ENCODE results near the gene TFAP2B. TPM values are rescaled to one million over a fixed set of nuclear protein-coding genes. Genes with fewer than 3 reads are reported as not detected.

Gene TFAP2B
- total RNA-seq, 1 experiment from 2014 or later = not detected

- Histone ChIP-seq H2BK12ac (ENCODE audit: insufficient read length, low read depth, low read length) (no peak overlapping the region), H3T11ph (ENCODE audit: low read length) (no peak overlapping the region), H3K27ac (ENCODE audit: insufficient read length, low read depth, low read length) (no peak overlapping the region), H3K56ac (ENCODE audit: insufficient read length, low read depth, low read length) (no peak overlapping the region), H3K4ac (ENCODE audit: low read depth, low read length) (no peak overlapping the region), H2BK5ac (ENCODE audit: insufficient read length, low read length) (no peak overlapping the region), H3K18ac (ENCODE audit: insufficient read length, low read depth, low read length) (no peak overlapping the region), H4K8ac (replicated peaks; ENCODE audit: insufficient read length, low read depth, low read length) (no peak overlapping the region), H2AFZ (ENCODE audit: low read length) (no peak overlapping the region), H3K4me1 (ENCODE audit: insufficient read depth, low read length) (no peaks in the 10 kb centered on the region), H3K9ac (ENCODE audit: extremely low read depth, insufficient read length, low read length) (no peak overlapping the region), H3K14ac (ENCODE audit: insufficient read depth, low read length) (no peak overlapping the region), H2BK15ac (ENCODE audit: low read depth, low read length) (no peak overlapping the region), H4K20me1 (ENCODE audit: control insufficient read depth, insufficient read depth, insufficient read length) (no peaks in the 10 kb centered on the region), H3K23ac (ENCODE audit: insufficient read length, low read depth, low read length) (no peak overlapping the region), H2BK20ac (ENCODE audit: low read depth, low read length, poor library complexity, severe bottlenecking) (no peak overlapping the region), H3K79me1 (ENCODE audit: insufficient read depth, low read depth, low read length, poor library complexity, severe bottlenecking) (no peaks in the 10 kb centered on the region), H3K79me2 (ENCODE audit: insufficient read depth, low read length) (no peaks in the 10 kb centered on the region), H3K23me2 (ENCODE audit: insufficient read length, low read depth, low read length, poor library complexity, severe bottlenecking) (no peaks in the 10 kb centered on the region), H3K9me3 (ENCODE audit: control insufficient read depth, low read depth, low read length) (no peaks in the 10 kb centered on the region), H2AK5ac (ENCODE audit: insufficient read length, low read length) (no peak overlapping the region), H4K5ac (ENCODE audit: insufficient read length, low read depth, low read length) (no peak overlapping the region), H3K4me2 (ENCODE audit: insufficient read depth, insufficient read length, low read length) (no peak overlapping the region), H3K27me3 (ENCODE audit: insufficient read depth, low read length) (no peaks in the 10 kb centered on the region), H2BK120ac (ENCODE audit: low read depth, low read length, poor library complexity, severe bottlenecking) (no peak overlapping the region), H4K91ac (ENCODE audit: insufficient read length, low read depth, low read length) (no peak overlapping the region)
- Mint-ChIP-seq H3K27ac (no peak overlapping the region), H3K4me1 (no peaks in the 10 kb centered on the region), H3K4me3 (no peak overlapping the region), H3K27me3 (ENCODE audit: low read depth) (peaks cover 5% of the 10 kb centered on the region), H3K36me3 (ENCODE audit: insufficient read depth in 1 of 3, low read depth in 3 of 3) (no peaks in the 10 kb centered on the region), H3K9me3 (no peaks in the 10 kb centered on the region)
- TF ChIP-seq, protein P1, sequence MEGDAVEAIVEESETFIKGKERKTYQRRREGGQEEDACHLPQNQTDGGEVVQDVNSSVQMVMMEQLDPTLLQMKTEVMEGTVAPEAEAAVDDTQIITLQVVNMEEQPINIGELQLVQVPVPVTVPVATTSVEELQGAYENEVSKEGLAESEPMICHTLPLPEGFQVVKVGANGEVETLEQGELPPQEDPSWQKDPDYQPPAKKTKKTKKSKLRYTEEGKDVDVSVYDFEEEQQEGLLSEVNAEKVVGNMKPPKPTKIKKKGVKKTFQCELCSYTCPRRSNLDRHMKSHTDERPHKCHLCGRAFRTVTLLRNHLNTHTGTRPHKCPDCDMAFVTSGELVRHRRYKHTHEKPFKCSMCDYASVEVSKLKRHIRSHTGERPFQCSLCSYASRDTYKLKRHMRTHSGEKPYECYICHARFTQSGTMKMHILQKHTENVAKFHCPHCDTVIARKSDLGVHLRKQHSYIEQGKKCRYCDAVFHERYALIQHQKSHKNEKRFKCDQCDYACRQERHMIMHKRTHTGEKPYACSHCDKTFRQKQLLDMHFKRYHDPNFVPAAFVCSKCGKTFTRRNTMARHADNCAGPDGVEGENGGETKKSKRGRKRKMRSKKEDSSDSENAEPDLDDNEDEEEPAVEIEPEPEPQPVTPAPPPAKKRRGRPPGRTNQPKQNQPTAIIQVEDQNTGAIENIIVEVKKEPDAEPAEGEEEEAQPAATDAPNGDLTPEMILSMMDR (conservative IDR thresholded peaks at IDR 0.05) = no peak
- DNase-seq = no peak
- 100% methylated on average over 1 of the region's 5 CpGs for WGBS (ENCODE audit: extremely low coverage, insufficient read length, low lambda C conversion rate)
These were observed 38.3 kb upstream of the TFAP2B start for GRCh38 chr6:50780382-50780781.

Measured in H9 (cell line).